HCT116 (cell line): ENCODE measurements around the gene ADGRG1. TPM values are rescaled to one million over a fixed set of nuclear protein-coding genes. Genes with fewer than 3 reads are reported as not detected.

Experiments used
- ATAC-seq: fragments of 200-7000 bp; cut with Tn5 transposase; 2 replicates; pipeline ENCODE4 v1.9.1; 2020; ENCODE audit warnings: mild to moderate bottlenecking, moderate library complexity
- BruUV-seq: library from RNA; stranded (reverse); fragments of 400-500 nt; replicated peaks from 2 replicates; lab custom pipeline; 2021; lab: Mats Ljungman, UMichigan
- CTCF ChIA-PET: fragments of 300-600 bp; sonication (Branson Sonifier 250); formaldehyde crosslinking; loops from one replicate; lab custom pipeline; 2021; ENCODE audit warnings: antibody characterized with exemption; lab: Charles Lee
- POLR2A ChIA-PET: fragments of 300-600, 350-600 bp; sonication (Branson Sonifier 250); formaldehyde crosslinking; loops from one replicate; lab custom pipeline; 2021; ENCODE audit warnings: antibody characterized with exemption; lab: Charles Lee
- RAD21 ChIA-PET, 2 experiments: fragments of 300-600 bp; sonication (Branson Sonifier 250); formaldehyde crosslinking; loops; one replicate each; lab custom pipeline; 2023; ENCODE audit warnings: low total read pairs in 2 of 2; ENCODE audit not compliant: uncharacterized antibody in 2 of 2, unreplicated experiment in 2 of 2, low non-redundant PET in 1 of 2; lab: Charles Lee
- DNase-seq: peaks from one replicate; pipeline ENCODE4 v3.0.0-alpha.2; 2010; ENCODE audit warnings: low read depth, low spot score
- H2AFZ ChIP-seq: fragments of 200-600 bp; shearing (Covaris generic), sonication (generic); 2 replicates; pipeline ENCODE4 v1.6.1; 2017; ENCODE audit warnings: low read depth, mixed run types, mixed read lengths, antibody characterized with exemption, low read length; ENCODE audit not compliant: poor library complexity, severe bottlenecking
- H3K27ac ChIP-seq: 2 replicates; pipeline ENCODE4 v1.5.1; 2012; ENCODE audit warnings: low read depth, low read length
- H3K27me3 ChIP-seq: fragments of 200-600 bp; sonication (generic); 2 replicates; pipeline ENCODE4 v1.6.1; 2016; ENCODE audit warnings: mixed run types, low read length, mixed read lengths; ENCODE audit not compliant: insufficient read depth
- H3K36me3 ChIP-seq, 2 experiments: fragments of 200-500 bp in 1 of 2; fragments of 200-600 bp in 1 of 2; sonication (Bioruptor generic) in 1 of 2; sonication (generic) in 1 of 2; 2 replicates each; pipeline versions ENCODE4 v1.5.1 to v1.6.1; 2014 to 2016; ENCODE audit warnings: low read length in 2 of 2, inconsistent platforms in 1 of 2, mixed read lengths in 1 of 2, mixed run types in 1 of 2; ENCODE audit not compliant: insufficient read depth in 2 of 2, control insufficient read depth in 1 of 2
- H3K4me1 ChIP-seq, 2 experiments: fragments of 200-600 bp in 1 of 2; sonication (generic) in 1 of 2; 2 replicates each; pipeline versions ENCODE4 v1.5.1 to v1.6.1; 2012 to 2017; ENCODE audit warnings: low read length in 2 of 2, inconsistent platforms in 1 of 2, mild to moderate bottlenecking in 1 of 2, mixed read lengths in 1 of 2, mixed run types in 1 of 2, moderate library complexity in 1 of 2; ENCODE audit not compliant: insufficient read depth in 2 of 2, control insufficient read depth in 1 of 2
- H3K4me2 ChIP-seq: fragments of 200-600 bp; sonication (generic); 2 replicates; pipeline ENCODE4 v1.6.1; 2017; ENCODE audit warnings: mixed run types, low read length, mixed read lengths
- H3K4me3 ChIP-seq, 2 experiments: fragments of 200-600 bp in 1 of 2; sonication (generic) in 1 of 2; replicated peaks in 1 of 2; 2 replicates each; pipeline ENCODE4 v1.5.1; 2011 to 2016; ENCODE audit warnings: low read length in 2 of 2, control low read depth in 1 of 2, low read depth in 1 of 2, mild to moderate bottlenecking in 1 of 2, mixed read lengths in 1 of 2, mixed run types in 1 of 2
- H3K79me2 ChIP-seq: fragments of 200-600 bp; sonication (generic); 2 replicates; pipeline ENCODE4 v1.6.1; 2017; ENCODE audit warnings: mild to moderate bottlenecking, mixed run types, low read length, moderate library complexity, mixed read lengths; ENCODE audit not compliant: insufficient read depth
- H3K9ac ChIP-seq: fragments of 200-600 bp; sonication (generic); 2 replicates; pipeline ENCODE4 v1.6.1; 2016; ENCODE audit warnings: low read length, mixed read lengths
- H3K9me2 ChIP-seq: fragments of 200-600 bp; sonication (generic), shearing (Covaris generic); 2 replicates; pipeline ENCODE4 v1.6.1; 2017; ENCODE audit warnings: mixed run types, mild to moderate bottlenecking, moderate library complexity; ENCODE audit not compliant: insufficient read depth
- H3K9me3 ChIP-seq, 2 experiments: fragments of 200-500 bp in 1 of 2; fragments of 200-600 bp in 1 of 2; sonication (Bioruptor generic) in 1 of 2; sonication (generic) in 1 of 2; 2 replicates each; pipeline ENCODE4 v1.6.1; 2014 to 2017; ENCODE audit warnings: low read length in 2 of 2, mixed read lengths in 2 of 2, inconsistent platforms in 1 of 2, low read depth in 1 of 2, mild to moderate bottlenecking in 1 of 2, mixed run types in 1 of 2, moderate library complexity in 1 of 2; ENCODE audit not compliant: control insufficient read depth in 1 of 2, insufficient read depth in 1 of 2
- H4K20me1 ChIP-seq: fragments of 200-600 bp; sonication (generic), shearing (Covaris generic); 2 replicates; pipeline ENCODE4 v1.6.1; 2017; ENCODE audit warnings: mixed run types, mild to moderate bottlenecking, moderate library complexity; ENCODE audit not compliant: insufficient read depth
- CEBPB ChIP-seq: IDR thresholded peaks from 2 replicates; pipeline ENCODE4 v1.6.1; 2012; ENCODE audit warnings: low read depth
- EGR1 ChIP-seq: IDR thresholded peaks from 2 replicates; pipeline ENCODE4 v1.6.1; 2012; ENCODE audit warnings: low read depth
- ELF1 ChIP-seq: IDR thresholded peaks from 2 replicates; pipeline ENCODE4 v1.6.1; 2012; ENCODE audit warnings: low read depth, borderline replicate concordance
- EZH2 ChIP-seq: fragments of 200-600 bp; sonication (generic); IDR thresholded peaks from 2 replicates; pipeline ENCODE4 v1.6.1; 2017; ENCODE audit warnings: antibody characterized with exemption, mixed run types
- EZH2phosphoT487 ChIP-seq: fragments of 200-600 bp; IDR thresholded peaks from 2 replicates; pipeline ENCODE4 v1.6.1; 2018; ENCODE audit warnings: antibody characterized with exemption, borderline replicate concordance
- POLR2A ChIP-seq: IDR thresholded peaks from 2 replicates; pipeline ENCODE4 v1.7.0; 2011; ENCODE audit warnings: borderline replicate concordance; ENCODE audit not compliant: insufficient read depth, insufficient read length; ENCODE audit errors: extremely low read depth
- POLR2AphosphoS5 ChIP-seq: IDR thresholded peaks from 2 replicates; pipeline ENCODE4 v1.6.1; 2011; ENCODE audit warnings: mild to moderate bottlenecking, low read depth, low read length, moderate library complexity
- RAD21 ChIP-seq: IDR thresholded peaks from 2 replicates; pipeline ENCODE4 v1.6.1; 2012; ENCODE audit warnings: low read depth, mild to moderate bottlenecking
- SIN3A ChIP-seq: IDR thresholded peaks from 2 replicates; pipeline ENCODE4 v1.6.1; 2012; ENCODE audit warnings: low read depth
- TCF7L2 ChIP-seq: IDR thresholded peaks from 2 replicates; pipeline ENCODE4 v1.7.0; 2011; ENCODE audit warnings: borderline replicate concordance, inconsistent platforms; ENCODE audit not compliant: insufficient read depth, insufficient read length; ENCODE audit errors: extremely low read depth
- ZFX ChIP-seq: fragments of 450-650 bp; IDR thresholded peaks from 2 replicates; pipeline ENCODE4 v1.6.1; 2017
- ZNF274 ChIP-seq: fragments of 200-500 bp; sonication (Bioruptor generic); IDR thresholded peaks from 2 replicates; pipeline ENCODE4 v1.6.1; 2014; ENCODE audit warnings: mild to moderate bottlenecking, low read depth, low read length, inconsistent platforms
- intact Hi-C: fragments of 100-400 bp; cut with micrococcal nuclease; formaldehyde crosslinking; loops from 2 replicates; pipeline ENCODE4 v1.10.0; 2022
- total RNA-seq: library from RNA; stranded (reverse); gene quantifications from one replicate; pipeline ENCODE4 v1.2.1, GENCODE V29; 2021; ENCODE audit not compliant: unreplicated experiment
- TF ChIP-seq, protein P1 (sequence below): IDR thresholded peaks from 2 replicates; pipeline ENCODE4 v1.6.1; 2012
- TF ChIP-seq, protein P2 (sequence below): IDR thresholded peaks from 2 replicates; pipeline ENCODE4 v1.6.1; 2012; ENCODE audit warnings: low read depth
- TF ChIP-seq, protein P3 (sequence below): IDR thresholded peaks from 2 replicates; pipeline ENCODE4 v1.6.1; 2011; ENCODE audit warnings: mild to moderate bottlenecking, low read length, moderate library complexity; ENCODE audit not compliant: insufficient replicate concordance; ENCODE audit errors: extremely low read depth

ADGRG1 gene
- total RNA-seq, 1 experiment from 2014 or later: 36.4 TPM

DNA sequence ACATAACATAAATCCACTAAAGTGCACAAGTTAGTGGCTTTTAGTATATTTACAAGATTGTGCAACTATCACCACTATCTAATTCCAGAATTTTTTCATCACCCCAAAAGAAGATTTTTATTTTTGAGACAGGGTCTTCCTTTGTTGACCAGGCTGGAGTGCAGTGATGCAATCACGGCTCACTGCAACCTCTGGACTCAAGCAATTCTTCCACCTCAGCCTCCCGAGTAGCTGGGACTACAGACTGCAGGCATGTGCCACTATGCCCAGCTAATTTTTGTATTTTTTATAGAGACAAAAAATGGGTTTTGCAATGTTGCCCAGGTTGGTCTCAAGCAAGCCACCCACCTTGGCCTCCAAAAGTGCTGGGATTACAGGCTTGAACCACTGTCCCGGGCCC, 81.2 kb downstream of the ADGRG1 start:
- Histone ChIP-seq H3K4me2 (no peak overlapping the region), H3K4me3 (no peak overlapping the region), H3K79me2 (no peaks in the 10 kb centered on the region), H3K9me3 (no peaks in the 10 kb centered on the region), H3K4me1 (no peaks in the 10 kb centered on the region), H3K9me2 (no peaks in the 10 kb centered on the region), H3K9ac (no peak overlapping the region), H2AFZ (no peak overlapping the region), H4K20me1 (no peaks in the 10 kb centered on the region), H3K27ac (no peak overlapping the region), H3K27me3 (peaks cover 10% of the 10 kb centered on the region), H3K36me3 (no peaks in the 10 kb centered on the region)
- no peak for DNase-seq
- CTCF ChIA-PET: no interaction called here
- no peak for TF ChIP-seq EGR1
- TF ChIP-seq, protein P1, sequence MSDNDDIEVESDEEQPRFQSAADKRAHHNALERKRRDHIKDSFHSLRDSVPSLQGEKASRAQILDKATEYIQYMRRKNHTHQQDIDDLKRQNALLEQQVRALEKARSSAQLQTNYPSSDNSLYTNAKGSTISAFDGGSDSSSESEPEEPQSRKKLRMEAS: no peak
- ATAC-seq: no peak
- RAD21 ChIA-PET: no interaction called here
- POLR2A ChIA-PET: no interaction called here
- BruUV-seq: no TSS peak
- intact Hi-C loops: no loop called here

DNA sequence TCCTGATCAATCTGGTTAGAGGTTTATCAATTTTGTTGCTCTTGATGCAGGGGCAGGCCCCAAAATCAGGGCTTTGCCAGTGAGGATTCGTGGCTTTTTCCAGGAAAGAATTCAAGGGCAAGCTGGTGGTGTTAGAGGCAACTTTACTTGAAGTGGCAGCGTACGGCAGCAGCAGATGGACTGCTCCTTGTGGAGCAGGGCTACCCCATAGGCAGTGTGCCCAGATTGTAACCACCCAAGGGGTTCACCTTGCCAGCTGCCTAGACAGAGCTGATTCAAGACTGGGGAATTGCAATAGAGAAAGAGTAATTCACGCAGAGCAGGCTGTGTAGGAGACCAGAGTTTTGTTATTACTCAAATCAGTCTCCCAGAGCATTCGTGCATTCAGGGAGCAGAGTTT, 82.9 kb downstream of the ADGRG1 start:
- Histone ChIP-seq H3K27ac (no peak overlapping the region), H3K4me1 (no peaks in the 10 kb centered on the region), H3K36me3 (no peaks in the 10 kb centered on the region), H3K9me3 (no peaks in the 10 kb centered on the region), H3K9me2 (no peaks in the 10 kb centered on the region), H3K9ac (no peak overlapping the region), H3K27me3 (peaks cover 17% of the 10 kb centered on the region)
- BruUV-seq: no TSS peak
- TF ChIP-seq EZH2phosphoT487 (no peak), POLR2A (no peak), ZNF274 (no peak), TCF7L2 (no peak), EZH2 (no peak), ZFX (no peak), ELF1 (no peak), CEBPB (no peak), POLR2AphosphoS5 (no peak), SIN3A (no peak), RAD21 (no peak)
- TF ChIP-seq, protein P2, sequence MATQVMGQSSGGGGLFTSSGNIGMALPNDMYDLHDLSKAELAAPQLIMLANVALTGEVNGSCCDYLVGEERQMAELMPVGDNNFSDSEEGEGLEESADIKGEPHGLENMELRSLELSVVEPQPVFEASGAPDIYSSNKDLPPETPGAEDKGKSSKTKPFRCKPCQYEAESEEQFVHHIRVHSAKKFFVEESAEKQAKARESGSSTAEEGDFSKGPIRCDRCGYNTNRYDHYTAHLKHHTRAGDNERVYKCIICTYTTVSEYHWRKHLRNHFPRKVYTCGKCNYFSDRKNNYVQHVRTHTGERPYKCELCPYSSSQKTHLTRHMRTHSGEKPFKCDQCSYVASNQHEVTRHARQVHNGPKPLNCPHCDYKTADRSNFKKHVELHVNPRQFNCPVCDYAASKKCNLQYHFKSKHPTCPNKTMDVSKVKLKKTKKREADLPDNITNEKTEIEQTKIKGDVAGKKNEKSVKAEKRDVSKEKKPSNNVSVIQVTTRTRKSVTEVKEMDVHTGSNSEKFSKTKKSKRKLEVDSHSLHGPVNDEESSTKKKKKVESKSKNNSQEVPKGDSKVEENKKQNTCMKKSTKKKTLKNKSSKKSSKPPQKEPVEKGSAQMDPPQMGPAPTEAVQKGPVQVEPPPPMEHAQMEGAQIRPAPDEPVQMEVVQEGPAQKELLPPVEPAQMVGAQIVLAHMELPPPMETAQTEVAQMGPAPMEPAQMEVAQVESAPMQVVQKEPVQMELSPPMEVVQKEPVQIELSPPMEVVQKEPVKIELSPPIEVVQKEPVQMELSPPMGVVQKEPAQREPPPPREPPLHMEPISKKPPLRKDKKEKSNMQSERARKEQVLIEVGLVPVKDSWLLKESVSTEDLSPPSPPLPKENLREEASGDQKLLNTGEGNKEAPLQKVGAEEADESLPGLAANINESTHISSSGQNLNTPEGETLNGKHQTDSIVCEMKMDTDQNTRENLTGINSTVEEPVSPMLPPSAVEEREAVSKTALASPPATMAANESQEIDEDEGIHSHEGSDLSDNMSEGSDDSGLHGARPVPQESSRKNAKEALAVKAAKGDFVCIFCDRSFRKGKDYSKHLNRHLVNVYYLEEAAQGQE: no peak
- TF ChIP-seq, protein P1: no peak
- TF ChIP-seq, protein P3, sequence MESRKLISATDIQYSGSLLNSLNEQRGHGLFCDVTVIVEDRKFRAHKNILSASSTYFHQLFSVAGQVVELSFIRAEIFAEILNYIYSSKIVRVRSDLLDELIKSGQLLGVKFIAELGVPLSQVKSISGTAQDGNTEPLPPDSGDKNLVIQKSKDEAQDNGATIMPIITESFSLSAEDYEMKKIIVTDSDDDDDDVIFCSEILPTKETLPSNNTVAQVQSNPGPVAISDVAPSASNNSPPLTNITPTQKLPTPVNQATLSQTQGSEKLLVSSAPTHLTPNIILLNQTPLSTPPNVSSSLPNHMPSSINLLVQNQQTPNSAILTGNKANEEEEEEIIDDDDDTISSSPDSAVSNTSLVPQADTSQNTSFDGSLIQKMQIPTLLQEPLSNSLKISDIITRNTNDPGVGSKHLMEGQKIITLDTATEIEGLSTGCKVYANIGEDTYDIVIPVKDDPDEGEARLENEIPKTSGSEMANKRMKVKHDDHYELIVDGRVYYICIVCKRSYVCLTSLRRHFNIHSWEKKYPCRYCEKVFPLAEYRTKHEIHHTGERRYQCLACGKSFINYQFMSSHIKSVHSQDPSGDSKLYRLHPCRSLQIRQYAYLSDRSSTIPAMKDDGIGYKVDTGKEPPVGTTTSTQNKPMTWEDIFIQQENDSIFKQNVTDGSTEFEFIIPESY: no peak
- TF ChIP-seq, all 23 proteins: peak for 0
- RAD21 ChIA-PET: no interaction called here
- DNase-seq: no peak
- H3K4me3 ChIP-seq: no peak overlapping the region
- POLR2A ChIA-PET: no interaction called here
- H4K20me1 ChIP-seq: no peaks in the 10 kb centered on the region
- CTCF ChIA-PET: no interaction called here
- intact Hi-C loops: no loop called here
- ATAC-seq: no peak
- no peaks in the 10 kb centered on the region for H3K79me2 ChIP-seq
- H2AFZ ChIP-seq: no peak overlapping the region
- no peak overlapping the region for H3K4me2 ChIP-seq
